HuH-7.5 (cell line): ENCODE data around the gene CBX4.

Experiments used
- DNase-seq: peaks from one replicate; pipeline ENCODE4 v3.0.0; 2011; ENCODE audit warnings: low spot score

CBX4 gene

DNA sequence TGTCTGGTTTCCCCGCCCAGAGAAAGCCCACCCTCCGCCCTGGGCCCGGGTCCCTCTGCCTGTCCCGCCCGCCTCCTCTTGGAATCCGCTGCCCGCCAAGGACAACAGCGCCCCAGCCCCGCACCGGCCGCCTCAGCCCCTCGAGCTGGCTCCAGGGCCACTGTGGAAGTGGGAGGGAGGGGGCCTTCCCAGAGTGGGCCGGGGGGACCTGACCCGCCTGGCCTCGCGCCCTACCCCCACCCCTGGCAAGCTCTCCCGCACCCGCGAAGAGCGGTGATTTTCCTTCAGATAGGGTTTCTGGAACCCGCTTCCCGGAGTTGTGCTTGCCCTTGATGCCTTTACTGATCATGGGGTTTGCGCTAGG lies 40.1 kb downstream of the CBX4 start:
- DNase-seq, result no peak

DNA sequence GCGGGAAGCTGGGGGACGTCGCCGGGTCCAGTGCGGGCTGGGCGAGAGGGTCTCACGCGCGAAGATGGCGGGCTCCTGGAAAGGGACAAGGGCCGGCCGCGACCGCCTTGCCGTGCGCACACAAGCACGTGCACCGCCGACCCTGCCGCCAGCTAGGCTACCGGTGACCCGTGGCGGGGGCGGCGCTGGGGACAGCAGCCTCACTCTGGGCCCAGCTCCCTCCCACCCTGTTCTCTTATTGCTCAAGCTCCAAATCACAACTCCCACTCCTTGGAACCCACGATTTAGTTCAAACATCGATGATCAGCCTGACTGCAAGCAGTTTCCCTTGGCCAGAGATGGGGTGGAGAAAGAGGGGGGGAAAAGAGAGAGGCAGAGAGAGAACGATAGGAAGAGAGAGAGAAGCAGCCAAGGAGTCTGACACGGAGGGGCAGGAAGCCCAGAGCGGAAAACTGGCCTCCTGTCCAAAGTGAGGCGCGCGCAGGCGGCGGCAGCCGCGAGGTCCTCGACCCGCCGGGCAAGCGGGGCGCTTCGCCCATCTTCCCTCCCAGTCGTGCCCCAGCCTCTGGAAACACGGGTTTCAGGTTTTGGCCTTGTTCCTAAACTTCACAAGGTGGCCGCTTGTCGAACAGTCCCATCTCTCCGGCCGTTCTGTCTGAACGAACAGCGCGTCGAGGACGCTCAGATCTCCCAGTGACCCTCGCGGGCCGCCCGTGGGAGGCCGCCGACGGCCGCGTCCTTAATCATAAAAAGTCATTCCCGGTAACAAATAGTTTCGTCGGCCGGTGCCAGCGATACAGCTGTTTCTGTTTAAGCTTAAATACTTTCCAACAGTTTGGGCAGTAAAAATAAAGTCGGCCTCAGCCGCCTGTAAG lies 40.7 kb downstream of the CBX4 start:
- DNase-seq, result no peak

DNA sequence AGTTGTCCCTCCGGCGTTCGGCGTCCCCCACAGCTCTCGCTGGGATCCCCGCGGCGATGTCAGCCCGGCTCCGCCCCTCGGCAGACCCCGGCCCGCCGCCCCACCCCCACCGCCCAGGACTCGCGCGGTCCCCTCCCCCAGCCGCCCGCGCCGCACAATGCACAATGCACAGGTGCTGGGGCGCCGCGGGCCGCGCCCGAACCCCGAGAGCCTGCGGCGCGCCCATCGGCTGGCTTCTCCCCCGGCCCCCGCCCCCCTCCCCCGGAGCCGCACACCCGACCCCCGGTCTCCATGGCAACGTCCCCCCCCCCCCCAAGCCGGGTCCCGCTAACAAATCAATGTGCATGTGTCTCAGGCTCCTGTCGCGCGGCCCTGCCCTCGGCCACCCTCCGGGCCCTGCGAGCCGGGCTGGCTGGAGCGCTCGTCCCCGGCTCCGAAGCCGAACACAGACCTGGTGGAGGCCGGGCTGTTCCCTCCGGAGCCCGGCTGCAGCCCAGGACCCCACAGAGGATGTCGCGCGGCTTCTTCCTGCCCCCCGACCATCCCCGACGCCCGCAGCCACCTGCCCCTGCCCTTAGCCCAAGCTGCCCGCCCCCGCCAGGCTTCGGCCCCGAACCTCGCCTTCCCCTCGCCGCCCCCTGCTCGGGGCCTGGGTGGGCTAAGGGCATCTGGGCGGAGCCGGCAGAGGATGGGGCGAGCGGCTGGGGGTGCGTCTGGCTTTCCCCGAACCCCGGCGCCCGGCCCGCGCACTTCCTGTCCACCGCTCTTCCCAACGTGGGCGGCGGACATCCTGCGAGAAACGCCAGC lies 41.5 kb downstream of the CBX4 start:
- DNase-seq, result peak; percentile 87

DNA sequence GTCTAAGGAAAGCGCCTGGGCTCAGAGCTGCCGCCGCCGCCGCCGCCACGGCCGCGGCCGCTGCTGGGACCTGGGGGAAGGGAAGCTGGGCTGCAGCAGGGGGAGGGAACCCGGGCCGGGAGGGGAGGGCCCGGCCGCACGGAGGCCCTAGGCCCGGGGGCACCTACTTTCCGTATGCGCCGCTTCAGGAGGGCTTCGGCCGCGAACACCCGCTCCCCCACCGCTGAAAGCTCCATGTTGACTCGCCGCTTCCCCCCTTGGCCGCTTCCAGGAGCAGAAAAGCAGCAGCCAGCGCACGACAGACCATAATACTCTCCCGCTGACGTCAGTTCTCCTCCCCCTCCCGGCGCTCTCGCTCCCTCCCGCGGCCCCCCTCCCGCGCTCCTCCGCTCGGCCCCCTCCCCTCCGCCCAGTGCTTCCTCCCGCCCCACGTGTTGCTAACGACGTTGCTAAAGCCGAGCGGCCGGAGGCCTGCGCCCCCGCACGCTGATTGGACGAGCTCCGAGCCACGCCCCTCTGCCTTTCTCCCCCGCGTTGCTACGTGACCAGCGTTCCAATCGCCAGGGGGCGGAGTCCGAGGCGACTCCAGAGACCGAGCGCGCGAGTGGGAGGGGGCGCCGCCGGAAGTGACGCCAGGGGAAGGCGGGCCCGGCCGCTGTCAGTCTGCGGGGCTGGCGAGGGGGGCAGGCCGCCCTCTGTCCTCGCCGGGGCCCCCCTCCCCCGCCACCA lies 42.3 kb downstream of the CBX4 start, which contains the start of gene CBX8:
CBX8 (minus strand) TSS at position 315 of the 729 bp plus-strand sequence; CDS start at position 236, 79 bp downstream.
- DNase-seq, result peak; percentile 99

DNA sequence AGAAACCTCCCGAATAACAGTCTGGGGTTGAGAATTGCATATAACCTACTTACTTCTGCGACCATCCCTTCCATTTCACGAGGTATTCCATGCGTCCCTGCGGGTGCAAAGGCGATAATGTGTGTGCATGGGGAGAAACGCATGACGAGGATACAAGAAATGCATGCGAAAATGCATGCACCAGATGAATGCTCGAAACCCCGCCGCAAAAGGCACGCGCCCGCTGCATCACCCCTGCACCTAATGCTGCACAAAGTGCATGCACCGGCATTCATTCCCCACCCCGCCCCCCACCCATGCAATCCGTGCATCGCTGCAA lies 42.8 kb downstream of the CBX4 start:
- DNase-seq, result no peak

DNA sequence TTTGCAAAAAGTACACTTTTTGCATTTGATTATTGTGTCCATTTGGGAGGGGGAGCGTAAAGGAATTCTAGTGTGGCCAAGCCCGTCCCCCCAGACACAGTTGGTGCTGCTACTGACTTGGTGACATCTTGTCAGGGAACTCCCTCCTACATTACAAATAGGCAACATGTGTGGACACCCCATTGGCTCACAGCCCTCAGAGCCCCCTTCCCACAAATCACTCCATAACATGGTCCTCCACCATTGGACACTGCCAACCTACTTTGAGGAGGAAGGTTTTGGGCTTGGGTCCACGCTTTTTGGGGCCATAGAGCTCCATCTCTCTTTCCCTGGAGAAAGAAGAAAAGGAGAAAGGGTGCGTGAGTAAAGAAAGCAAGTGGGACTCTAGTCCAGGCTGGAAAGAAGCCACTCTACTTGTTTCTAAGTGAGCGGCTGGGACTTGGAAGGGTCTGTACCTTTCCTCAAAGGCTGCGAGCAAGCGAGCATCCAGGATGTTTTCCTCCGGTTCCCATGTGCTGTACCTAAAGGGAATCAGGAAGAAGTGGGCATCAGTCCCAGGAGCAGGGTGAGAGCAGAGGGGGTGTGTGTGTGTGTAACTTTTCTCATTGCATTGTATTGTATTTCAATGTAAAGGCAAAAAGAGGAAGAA lies 43.3 kb downstream of the CBX4 start:
- DNase-seq, result no peak

DNA sequence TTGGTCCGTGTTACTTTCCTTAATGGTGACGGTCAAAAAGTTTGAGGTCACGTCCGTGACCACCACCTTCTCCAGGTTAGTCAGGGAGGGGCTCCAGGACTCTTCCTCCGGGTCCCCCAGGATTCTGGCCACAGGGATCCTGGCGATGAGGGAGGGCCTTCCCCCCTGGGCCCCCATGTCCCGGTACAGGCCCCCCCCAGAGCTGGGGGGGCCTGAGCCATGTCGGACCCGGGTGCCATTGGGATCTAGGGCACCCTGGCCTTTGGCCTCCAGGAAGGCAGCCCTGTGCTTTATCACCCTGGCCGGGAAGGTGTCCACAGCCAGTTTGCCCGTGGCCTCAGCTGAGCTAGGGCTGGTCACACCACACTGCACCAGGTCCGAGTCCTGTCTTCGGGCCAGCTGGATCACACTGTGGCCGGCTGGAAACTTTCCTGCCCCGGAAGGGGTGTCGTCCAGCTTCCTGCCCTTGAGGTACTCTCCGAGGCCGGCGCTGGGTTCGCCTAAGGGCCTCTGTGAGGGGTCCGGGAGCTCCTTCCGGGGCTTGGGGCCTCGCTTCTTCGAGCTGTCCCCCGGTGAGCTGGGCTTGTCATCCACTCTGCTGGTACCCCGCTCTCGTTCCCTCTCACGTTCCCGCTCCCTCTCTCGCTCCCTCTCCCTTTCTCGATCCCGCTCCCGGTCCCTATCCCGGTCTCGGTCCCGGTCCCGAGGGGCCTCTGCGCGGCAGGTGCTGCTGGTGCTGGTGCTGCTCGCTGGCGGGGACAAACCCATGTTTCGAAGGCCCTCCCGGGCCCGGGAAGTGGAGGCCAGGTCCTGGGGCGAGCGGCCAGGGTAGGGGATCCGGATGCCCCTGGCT lies 44.4 kb downstream of the CBX4 start:
- no peak for DNase-seq

- no peak for DNase-seq
Measured at GRCh38 chr17:79793924-79794304, 45.3 kb downstream of the CBX4 start.

DNA sequence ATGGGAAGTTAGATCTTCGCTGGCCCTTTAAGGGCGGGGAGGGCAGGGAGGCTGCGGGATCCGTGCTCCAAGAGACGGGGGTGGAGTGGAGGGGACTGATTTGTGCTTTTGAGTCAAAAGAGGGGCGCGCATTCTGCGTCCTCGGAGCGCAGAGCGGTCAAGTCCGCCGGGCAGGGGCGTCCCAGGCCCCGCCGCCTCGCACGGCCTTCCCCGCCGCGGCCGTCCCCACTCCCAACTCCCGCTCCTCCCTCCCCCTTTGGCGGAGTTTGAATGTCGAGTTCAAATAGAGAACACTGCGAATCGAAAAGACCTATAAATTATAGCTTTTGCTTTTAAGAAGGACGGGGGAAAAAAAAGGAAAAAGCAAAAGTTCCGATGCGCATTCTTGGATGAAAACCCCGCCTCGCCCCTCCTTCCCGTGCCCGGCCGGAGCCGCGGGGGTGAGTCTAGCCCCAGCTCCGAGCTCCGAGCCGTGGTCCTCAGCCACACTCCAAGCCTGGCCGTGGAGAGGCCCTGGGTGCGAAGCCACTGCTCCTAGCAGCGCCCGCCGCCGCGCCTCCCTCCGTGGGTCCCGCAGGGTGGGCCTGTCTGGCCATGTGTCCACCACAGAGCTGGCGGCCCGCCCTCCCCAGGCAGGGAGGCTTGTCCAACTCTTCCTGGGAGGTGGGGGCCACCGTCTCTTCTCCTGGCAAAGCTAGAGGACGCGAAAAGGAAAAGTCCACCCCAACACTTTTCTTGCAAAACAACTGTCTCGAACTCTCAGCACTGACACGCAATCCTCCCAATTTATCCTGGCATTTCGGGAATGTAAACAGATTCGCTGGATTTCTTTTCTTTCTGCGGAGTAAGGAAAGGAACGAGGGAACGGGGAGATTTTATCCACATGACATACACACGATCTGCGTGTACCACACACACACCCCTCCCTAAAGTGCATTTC lies 46.0 kb downstream of the CBX4 start:
- DNase-seq, result no peak

- DNase-seq, result no peak
Measured at GRCh38 chr17:79792341-79792871, 46.8 kb downstream of the CBX4 start.

DNA sequence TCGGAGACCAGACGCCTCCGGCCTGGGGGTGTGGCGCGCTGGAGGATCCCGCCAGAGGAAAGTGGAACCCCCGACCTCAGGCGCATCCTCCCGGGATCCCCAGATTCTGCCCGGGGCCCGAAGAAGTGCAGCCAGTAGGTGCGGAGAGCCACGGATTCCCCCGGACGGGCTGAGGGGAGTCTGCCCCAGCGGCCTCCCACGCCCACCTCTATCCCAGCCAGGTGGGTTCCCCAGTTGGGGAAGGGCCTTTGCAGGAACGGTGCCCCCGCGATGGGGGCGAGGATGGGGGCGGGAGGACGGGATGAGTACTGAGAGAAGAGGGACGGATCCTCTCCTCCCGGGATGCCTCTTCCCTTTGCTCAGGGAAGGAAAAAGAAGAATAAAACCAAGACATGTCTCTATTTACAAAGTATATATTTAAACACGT lies 47.5 kb downstream of the CBX4 start:
- no peak for DNase-seq

GRCh38 chr17:79790805-79791734 lies 48.2 kb downstream of the CBX4 start:
- DNase-seq, result no peak

- peak; percentile 97 for DNase-seq
Measured at GRCh38 chr17:79789943-79790804, 49.1 kb downstream of the CBX4 start.

GRCh38 chr17:79788989-79789942 lies 50.0 kb downstream of the CBX4 start:
- no peak for DNase-seq

GRCh38 chr17:79788455-79788854 lies 50.8 kb downstream of the CBX4 start:
- no peak for DNase-seq

- no peak for DNase-seq
Measured at GRCh38 chr17:79786930-79787643, 52.2 kb downstream of the CBX4 start.
